ENCODE results near the gene SLFN14.
"Not testable (repeated sequence)": the region's sequence is repeated elsewhere in the genome, so short reads cannot be mapped to it uniquely, and the experiment has no call there.

The SLFN14 gene

GRCh38 chr17:35519906-35520442, 40.6 kb downstream of the SLFN14 start:
- DNase-seq: no peak

GRCh38 chr17:35519439-35519838, 41.2 kb downstream of the SLFN14 start:
- no peak for DNase-seq

GRCh38 chr17:35518431-35518830, 42.2 kb downstream of the SLFN14 start:
- not testable (repeated sequence) for DNase-seq

GRCh38 chr17:35515027-35515426, 45.6 kb downstream of the SLFN14 start:
- no peak for DNase-seq

- DNase-seq: no peak
These were observed 46.1 kb downstream of the SLFN14 start for GRCh38 chr17:35514564-35514963.
